Stimulated activated CD8-positive, alpha-beta memory T cell treated with anti-CD3 and anti-CD28 coated beads, Interleukin-7, amount 100 ng/mL, for 1 hour (primary cell): ENCODE results near the gene ZIC4.

ENCODE experiments used
- DNase-seq, 2 donors: peaks; one replicate each; pipeline ENCODE4 v3.0.0-alpha.2; 2020; ENCODE audit warnings: low read depth in 2 of 2

ZIC4 gene

GRCh38 chr3:147370349-147370748 is 36.0 kb downstream of the ZIC4 start:
- no peak for DNase-seq

GRCh38 chr3:147369661-147370123 is 36.7 kb downstream of the ZIC4 start:
- DNase-seq = no peak

GRCh38 chr3:147369231-147369630 is 37.1 kb downstream of the ZIC4 start:
- DNase-seq = no peak

DNA sequence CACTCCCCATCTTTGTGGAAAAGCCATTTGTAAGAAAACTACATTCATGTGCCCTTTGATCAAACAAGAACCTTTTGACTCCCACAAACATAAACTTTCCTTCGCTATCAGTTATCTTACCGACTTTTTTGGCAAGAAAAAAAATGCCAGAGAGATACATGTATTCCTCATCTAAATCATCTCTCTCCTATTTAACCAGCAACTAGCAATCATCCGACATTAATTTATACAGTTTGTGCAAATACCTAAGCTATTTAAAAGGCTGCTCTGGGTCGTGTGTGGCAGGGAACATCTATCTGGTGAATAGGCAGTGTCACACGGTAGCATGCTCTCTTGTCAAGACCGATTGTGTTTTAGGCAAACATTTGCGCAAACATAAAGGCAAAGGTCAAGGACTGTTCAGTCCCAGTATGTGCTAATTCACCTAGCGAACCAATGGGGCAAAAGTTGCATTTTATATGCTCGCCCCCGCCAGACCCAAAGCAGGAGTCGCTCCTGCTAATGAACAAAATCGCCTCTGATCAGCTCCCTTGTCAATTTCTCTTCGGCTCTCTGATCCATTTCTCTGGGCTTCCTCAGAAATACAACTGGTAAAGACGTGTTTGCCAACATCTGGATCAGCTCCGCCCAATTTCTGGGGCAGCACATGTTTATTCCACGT is 37.7 kb downstream of the ZIC4 start:
- no peak for DNase-seq

DNA sequence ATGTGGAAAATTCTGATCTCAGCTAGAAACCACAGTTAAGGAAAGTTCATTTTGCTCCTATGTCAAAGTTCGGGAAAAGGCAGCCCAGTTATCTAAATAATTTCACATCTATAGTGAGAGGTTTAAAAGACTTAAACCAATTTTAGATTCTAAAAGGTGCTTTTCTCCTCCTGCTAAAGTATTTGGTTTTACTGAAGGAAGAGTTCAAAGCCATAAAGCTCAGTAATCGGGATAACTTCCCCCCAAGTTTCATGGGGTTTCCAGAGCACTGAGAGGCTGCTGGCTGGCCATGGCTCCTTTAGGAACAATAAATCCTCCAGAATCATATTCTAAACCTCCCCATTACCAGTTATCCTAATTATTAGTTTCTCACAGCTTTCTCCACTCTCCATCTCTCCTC is 38.2 kb downstream of the ZIC4 start:
- DNase-seq = no peak

DNA sequence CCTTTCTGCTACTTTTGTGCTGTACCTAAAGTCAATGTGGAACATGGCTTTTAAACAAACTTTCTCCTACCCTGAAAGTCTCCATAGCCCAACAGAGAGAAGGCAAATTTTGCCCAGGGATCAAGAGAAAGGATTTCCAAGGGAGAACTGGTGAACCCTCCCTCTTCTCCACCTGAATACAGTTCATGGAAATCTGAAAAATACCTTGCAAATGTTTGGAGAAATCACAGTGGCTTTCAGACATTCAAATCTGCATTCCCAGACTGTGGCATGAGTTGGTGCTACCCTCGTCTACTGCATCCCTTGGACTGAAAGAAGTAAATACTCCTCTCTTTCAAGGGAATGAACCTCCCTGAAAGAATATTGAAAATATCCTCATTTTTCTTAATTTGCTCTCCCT is 38.7 kb downstream of the ZIC4 start:
- DNase-seq = no peak

GRCh38 chr3:147365196-147366115 is 40.9 kb downstream of the ZIC4 start:
- DNase-seq = no peak

- DNase-seq = no peak
These were observed 41.6 kb downstream of the ZIC4 start for GRCh38 chr3:147364771-147365170.

GRCh38 chr3:147361454-147362420 is 44.6 kb downstream of the ZIC4 start:
- DNase-seq = no peak

GRCh38 chr3:147360646-147361453 is 45.5 kb downstream of the ZIC4 start:
- no peak for DNase-seq

GRCh38 chr3:147360051-147360439 is 46.3 kb downstream of the ZIC4 start:
- DNase-seq = no peak

DNA sequence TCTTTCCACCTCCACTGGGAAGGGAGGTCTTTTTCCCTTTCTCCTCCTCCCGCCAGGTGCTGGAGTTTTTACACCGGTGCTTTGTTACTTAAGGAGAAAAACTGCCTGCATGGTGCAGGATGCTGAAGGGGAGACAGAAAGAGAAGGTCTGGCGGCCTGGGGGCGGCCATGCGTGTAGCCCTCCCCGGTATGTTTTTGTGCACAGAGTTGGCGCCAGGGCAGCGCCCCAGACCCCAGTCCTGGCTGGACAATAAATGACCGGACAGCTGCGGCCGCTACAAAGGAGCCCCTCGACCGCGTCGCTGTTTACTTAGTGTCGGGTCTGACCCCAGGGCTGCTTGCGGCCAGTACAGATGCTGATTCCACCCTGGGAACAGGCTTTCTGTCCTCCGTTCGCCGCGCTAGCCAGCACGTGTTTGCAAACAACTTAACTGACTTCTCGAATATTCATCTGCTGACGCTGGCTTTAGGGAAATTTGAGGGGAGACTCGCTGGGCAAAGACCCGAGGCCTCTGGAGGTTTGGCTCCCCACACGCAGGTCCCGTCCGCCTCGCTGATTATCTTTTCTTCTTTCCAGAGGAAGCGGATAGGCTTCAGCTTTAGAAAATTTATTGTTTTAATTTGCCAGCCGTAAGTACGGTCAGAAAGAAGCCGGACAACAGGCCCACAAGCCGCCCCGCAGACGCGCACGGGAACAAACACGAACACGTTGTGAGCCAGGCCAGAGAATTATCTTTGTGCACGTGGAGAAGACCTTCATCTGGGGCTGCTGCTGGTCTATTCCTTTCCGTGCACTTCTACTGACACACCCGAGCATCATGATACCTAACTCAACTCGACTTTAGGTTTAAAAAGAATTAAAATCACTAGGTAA is 46.9 kb downstream of the ZIC4 start:
- no peak for DNase-seq

- DNase-seq = no peak
These were observed 48.0 kb downstream of the ZIC4 start for GRCh38 chr3:147358144-147358992.

GRCh38 chr3:147356909-147357900 is 49.1 kb downstream of the ZIC4 start:
- DNase-seq = no peak

- DNase-seq = no peak
These were observed 50.0 kb downstream of the ZIC4 start for GRCh38 chr3:147356145-147356908.

DNA sequence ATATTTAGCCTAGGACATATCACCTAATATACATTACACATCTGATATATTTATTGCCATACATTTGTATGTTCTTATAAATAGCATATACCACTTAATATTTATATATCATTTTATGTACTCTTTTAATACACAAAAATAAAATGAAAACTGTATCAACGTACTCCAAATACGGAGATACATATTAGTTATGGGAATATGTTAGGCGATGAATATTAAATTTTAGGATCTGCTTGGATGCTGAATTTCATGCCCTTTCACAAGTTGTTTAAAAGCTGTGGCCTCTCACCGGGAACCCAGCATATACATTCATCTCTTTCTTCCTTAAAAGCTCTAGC is 50.6 kb downstream of the ZIC4 start:
- DNase-seq = no peak

DNA sequence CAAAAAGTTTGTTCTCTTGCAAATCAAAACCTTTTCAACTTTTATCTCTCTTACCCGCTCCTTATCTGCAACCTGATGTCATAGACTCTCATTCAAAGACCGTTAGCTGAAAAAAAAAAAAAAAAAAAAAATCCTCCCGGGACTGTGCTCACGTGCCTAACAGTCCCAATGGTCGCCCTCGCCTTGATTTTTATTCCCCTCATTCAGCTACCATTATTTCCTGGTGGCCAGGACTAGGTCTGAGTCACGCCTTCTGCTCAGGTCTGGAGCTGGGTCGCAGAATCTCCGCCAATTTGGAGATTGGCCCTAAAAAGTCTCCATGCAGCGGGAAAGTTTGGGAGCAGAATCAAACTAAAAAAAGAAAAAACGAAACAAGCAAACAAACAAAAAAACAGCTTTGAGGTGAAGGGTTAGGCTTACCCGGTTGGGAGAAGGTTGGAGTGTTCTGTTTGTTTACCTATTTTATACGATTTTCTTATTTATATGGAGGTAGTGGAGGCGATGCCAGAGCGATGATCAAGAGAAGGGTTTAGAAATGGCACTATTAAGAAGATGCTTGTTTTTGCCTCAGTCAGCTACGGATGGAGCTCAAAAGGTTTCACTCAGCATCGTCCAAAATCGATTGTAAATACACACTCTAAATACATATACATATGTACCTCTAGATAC is 51.1 kb downstream of the ZIC4 start:
- no peak for DNase-seq
